Activated CD4-positive, CD25-positive, alpha-beta regulatory T cell treated with anti-CD3 and anti-CD28 coated beads, Interleukin-2, amount 50 U/mL, for 72 hours (primary cell): ENCODE measurements around the gene IFNA2.
A peak's percentile ranks its signal among the peaks of the same experiment; 100 is the strongest.
"Not testable (repeated sequence)": the region's sequence is repeated elsewhere in the genome, so short reads cannot be mapped to it uniquely, and the experiment has no call there.

Experiments
- DNase-seq: peaks from one replicate; pipeline ENCODE4 v3.0.0; 2021

IFNA2 gene

DNA sequence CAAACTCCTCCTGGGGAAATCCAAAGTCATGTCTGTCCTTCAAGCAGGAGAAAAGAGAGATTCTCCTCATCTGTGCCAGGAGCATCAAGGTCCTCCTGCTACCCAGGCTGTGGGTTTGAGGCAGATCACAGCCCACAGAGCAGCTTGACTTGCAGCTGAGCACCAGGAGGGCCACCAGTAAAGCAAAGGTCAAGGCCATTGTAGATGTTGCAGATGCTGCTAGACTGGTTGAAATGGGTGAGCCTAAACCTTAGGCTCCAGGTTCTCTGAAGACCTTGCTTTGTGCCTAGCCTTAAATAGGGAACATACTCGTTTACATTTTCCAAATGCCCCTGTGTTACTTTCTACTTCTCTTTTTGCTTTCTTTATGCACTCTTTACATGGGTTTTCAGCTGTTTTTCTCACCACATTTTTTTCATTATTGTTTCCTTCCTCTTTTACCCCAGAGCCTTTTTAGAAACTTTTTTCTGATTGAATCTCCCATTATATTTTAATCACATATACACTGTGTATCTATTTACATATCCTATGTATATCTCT, at the start of gene IFNA2:
IFNA2 (minus strand) TSS at position 268 of the 540 bp plus-strand sequence; CDS start at position 199, 69 bp downstream.
- DNase-seq, result no peak

DNA sequence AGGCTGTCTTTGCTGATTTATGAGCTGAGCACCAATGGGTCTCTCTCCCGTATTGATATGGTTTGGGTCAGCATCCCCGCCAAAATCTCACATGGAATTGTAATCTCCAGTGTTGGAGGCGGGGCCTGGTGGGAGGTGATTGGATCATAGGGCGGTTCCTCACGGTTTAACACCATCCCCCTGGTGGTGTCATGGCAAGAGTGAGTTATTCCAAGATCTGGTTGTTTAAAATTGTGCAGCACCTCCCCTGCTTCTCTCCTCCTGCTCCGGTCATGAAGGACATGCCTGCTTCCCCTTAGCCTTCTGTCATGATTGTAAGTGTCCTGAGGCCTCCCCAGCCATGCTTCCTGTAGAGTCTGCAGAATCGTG, 49.8 kb upstream of the IFNA2 start:
- DNase-seq, result not testable (repeated sequence)

GRCh38 chr9:21434202-21435014, 49.2 kb upstream of the IFNA2 start:
- no peak for DNase-seq

DNA sequence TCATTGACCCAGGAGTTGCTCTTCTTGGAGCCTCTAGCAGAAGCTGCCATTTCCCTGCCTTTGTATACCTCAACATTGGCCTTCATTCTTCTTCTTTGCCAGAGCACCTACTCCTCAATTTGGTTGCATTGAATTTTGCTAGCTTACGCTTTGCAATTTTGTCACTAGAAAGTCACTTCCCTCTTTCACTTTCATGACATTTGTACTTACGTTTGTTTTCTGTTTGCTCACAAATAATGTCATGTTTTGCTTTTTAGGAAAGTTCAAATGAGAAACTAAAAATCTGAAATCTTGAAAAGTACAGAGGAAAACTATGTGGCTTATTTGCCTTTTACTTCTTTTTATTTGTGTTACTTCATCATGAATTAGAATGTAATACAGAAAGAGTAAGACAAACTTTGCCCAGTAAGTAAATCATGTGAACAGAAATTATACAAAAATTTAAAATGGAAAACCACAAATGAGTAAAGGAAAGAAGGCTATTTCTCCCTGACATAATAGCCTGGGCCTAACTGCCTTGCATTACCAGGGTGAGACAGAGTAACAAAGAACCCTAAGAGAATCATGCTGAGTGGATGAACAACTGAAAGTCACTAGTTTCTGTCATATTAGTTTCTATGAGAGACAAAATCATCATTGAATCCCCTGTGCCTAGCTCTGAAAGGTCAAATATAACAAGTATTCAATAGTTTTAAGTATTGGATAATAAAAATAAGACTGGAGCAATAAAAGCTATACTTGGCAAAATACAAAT, 47.7 kb upstream of the IFNA2 start:
- no peak for DNase-seq

GRCh38 chr9:21429191-21429590, 44.0 kb upstream of the IFNA2 start:
- no peak for DNase-seq

- DNase-seq, result no peak
Measured at GRCh38 chr9:21428235-21428634, 43.0 kb upstream of the IFNA2 start.

GRCh38 chr9:21415493-21416267, 30.5 kb upstream of the IFNA2 start:
- no peak for DNase-seq

DNA sequence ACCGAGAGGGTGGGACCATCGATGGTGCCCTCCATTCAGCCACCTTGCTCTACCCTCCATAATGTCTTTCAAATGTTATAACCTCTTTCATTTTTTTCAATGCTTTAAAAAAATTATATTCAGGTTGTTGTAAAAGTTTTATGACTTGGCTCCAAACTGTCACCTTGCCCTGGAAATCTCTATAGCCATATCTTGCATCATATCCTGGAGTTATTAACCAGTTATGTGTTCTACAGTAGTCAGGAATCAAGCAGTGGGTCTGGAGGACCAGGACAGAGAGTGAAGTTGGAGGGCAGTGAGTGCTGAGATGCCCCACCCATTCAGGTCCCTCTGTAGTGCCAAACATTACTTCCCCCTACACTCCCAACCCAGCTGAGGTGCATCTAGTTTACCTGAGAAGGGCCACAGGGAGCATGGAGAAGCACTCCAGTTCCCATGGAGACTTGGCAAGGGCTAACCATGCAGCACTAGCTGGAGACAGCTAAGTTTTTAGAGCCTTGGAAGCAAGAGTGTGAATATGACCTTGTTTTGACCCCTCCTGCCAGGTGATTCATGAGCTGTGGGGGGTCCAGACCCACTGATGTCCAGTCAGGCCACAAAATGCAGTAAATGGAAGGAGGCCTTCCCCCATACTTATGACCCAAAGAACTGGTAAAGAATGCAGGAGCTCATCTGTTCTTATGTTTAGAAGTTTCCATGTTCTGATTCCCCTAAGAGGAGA, 29.2 kb upstream of the IFNA2 start:
- DNase-seq, result no peak

- no peak for DNase-seq
Measured at GRCh38 chr9:21413624-21414023, 28.4 kb upstream of the IFNA2 start.

DNA sequence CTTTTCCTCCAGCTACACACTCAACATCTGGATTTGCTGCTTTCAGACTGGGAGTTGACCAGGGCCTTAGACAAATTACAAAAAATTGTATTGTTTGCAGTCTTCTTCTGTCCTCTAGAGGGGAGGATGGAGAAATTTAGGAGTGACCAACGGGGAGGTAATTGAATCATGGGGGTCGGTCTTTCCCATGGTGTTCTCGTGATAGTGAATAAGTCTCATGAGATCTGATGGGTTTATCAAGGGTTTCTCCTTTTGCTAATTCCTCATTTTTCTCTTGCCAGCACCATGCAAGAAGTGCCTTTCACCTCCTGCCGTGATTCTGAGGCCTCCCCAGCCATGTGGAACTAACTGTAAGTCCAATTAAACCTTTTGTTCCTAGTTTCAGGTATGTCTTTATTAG, 28.0 kb upstream of the IFNA2 start:
- no peak for DNase-seq

DNA sequence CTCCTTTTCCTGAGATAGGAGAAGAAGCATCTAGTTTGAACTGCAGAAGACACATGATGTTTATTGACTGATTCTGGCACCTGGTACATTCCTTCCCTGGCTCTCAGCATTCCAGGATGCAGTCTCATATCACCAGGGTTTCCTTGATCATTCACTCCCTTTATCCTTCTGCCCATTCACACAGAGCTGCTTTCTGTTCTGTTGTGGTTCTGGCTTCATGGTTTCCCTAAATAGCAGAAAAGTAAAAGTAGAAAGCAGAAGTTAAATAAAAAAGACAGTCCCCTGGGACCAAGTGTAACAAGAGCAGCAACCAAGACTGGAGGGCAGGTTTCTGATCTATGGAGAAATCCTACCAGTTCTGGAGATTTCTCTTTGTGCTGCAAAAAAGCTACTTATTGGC, 26.9 kb upstream of the IFNA2 start:
- DNase-seq, result no peak

DNA sequence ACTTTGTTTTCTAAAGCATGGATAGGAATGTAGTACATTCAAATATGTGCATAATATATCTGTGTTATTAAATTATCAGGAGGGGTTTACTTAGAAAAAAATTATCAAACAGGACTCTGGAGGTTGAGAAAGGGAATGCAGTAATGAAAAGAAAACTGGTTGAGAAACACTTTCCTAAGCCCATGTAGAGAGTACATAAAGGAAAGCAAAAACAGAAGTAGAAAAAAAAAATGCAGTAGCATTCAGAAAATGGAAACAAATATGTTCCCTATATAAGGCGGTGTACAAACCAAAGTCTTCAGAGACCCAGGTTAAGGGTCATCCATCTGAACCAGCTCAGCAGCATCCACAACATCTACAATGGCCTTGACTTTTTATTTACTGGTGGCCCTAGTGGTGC, 23.6 kb upstream of the IFNA2 start, which contains the start of gene IFNA8:
IFNA8 (plus strand) TSS at position 301 of the 400 bp plus-strand sequence; CDS start at position 361, 60 bp downstream.
- no peak for DNase-seq

- DNase-seq, result no peak
Measured at GRCh38 chr9:21404146-21404545, 18.9 kb upstream of the IFNA2 start.

DNA sequence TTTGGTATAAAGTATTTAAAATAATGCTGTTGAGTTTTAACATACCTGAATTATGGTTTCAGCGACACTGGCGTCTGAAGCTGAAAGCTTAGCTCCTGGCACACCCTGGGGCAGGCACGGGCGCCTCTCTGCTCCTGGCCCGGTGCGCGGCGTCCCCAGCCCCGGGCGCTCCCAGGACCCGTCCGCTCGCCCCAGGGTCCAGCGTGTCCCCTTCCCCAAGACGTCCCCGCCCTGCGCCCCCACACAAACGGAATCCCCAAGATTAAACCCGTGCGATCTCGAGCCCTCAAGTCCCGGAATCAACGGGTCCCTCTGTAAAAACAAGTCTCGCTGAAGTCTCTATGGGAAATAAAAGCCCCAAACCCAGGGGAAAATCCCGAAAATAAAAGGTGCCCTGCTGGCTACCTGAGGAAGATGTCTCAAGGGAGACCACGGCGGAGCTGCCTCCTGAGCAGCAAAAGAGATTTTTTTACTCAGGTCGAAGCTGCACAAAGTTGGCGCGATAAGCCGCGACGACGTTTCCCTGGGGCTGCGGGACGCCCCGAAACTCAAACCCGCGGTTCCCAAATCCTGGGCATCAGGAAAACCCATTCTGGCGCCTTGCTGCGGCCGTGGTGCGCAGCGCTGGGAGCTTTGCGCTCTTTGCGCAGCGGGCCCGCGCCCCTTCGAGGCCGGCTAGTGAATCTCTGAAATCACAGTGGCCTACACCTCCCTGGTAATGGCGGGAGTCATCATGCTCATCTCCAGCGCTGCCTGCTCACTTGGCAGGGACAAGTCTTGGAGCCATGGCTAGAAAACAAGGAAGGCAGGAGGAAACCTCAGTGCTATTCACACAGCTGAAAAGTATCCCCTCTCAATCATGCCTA, 17.4 kb upstream of the IFNA2 start:
- no peak for DNase-seq

DNA sequence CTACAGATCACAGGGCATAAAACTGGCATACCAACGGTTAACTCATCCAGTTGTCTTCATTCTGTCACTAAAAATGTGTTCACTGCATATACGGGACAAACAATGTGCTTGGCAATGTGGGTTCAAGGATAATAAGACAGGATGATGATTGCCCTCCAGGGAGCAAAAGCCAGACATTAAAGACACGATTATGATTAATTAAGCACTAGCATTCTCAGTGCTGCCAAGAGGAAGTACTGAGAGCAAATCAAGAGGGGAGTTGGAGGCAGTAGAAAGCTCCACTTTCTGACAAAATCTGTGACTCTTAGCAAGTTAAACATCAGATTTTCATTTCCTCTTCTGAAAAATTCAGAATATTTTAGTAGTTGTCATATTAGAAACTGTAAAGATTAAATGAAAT, 14.8 kb upstream of the IFNA2 start:
- DNase-seq, result no peak

GRCh38 chr9:21398955-21399489, 13.8 kb upstream of the IFNA2 start:
- no peak for DNase-seq

DNA sequence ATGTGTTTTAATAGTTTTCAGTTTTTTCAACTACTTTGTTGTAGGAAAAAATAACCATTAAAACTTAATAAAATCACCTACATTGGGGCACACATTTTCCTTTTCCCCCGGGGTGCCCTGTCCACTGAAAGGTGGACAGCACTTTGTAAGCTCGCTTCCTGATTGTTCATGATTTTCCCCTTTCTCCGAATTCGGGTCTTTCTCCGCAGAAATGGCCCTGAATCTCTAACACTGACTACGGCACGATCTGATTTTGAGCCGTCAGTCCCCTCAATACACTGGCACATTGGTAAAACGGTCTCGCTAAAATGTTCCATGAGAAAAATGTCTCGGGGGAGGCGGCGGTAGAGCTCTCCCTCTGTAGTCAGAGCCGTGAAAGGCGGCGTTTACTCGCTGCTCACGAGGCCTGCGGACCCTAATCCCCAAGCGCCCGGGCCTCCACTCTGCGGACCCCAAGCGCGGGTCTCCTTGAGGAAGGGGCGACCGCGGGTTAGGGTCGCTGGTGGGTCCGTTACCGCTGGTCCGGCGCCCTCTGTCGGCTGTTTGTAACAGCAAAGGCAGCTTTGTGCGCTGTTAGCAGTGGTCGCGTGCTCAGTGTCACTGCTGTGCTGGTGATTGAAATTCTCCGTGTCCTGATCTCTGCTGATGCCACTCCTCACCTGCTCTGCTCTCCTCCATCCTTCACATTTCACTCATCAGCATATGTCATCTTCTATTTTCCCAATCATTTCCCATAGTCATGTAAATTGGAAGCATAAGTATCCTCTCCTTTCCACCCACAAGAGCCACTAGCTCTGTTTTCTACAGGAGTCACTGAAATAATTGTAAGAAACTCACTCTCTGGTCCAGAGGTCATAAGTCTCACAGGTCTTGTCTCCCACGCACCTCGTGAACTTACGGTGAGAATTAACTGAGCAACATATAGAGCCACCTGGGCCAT, 10.8 kb upstream of the IFNA2 start:
- peak; percentile 69 for DNase-seq

- DNase-seq, result no peak
Measured at GRCh38 chr9:21392270-21392669, 7.1 kb upstream of the IFNA2 start.

DNA sequence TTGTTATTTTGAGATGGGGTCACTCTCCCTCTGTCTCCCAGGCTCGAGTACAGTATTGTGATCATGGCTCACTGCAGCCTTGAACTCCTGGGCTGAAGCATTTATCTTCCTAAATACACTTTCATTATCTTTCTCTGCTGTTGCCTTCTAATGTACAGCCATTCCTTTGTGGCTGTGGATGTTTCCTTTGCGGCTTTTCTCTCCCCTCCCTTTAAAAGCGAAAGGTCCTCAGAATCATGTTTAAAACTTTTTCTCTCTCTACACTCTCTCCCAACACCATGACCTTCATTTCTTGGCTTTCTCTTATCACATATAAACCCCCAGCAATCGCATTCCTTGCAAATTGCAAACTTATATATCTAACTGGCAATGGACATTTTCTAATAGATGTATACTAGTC, 1.6 kb downstream of the IFNA2 start:
- no peak for DNase-seq
